K562 (cell line): Measurements from ENCODE around the gene AZGP1. TPM values are rescaled to one million over a fixed set of nuclear protein-coding genes. Genes with fewer than 3 reads are reported as not detected.

ENCODE experiments used
- ATAC-seq: fragments of 200-7000 bp; cut with Tn5 transposase; 3 replicates; pipeline ENCODE4 v1.9.1; 2020; ENCODE audit warnings: moderate library complexity
- BruUV-seq: library from RNA; stranded (reverse); fragments of 400-500 nt; replicated peaks from 2 replicates; lab custom pipeline; 2021; lab: Mats Ljungman, UMichigan
- CTCF ChIA-PET: fragments of 300-600 bp; formaldehyde crosslinking; extraction: SDS; loops from one replicate; lab custom pipeline; 2021; ENCODE audit warnings: low intra/inter-chr PET ratio; lab: Yijun Ruan, JAX
- POLR2A ChIA-PET: fragments of 300-600, 350-650 bp; sonication (Branson Sonifier 250); formaldehyde crosslinking; extraction: SDS; loops from one replicate; lab custom pipeline; 2021; ENCODE audit warnings: antibody characterized with exemption, inconsistent platforms; lab: Yijun Ruan, JAX
- DNase-seq, 4 experiments: peaks; one replicate each; pipeline versions ENCODE4 v3.0.0 to v3.0.0-alpha.2; 2011 to 2018; ENCODE audit warnings: low spot score in 3 of 4, mixed read lengths in 3 of 4; ENCODE audit errors: extremely low read depth in 1 of 4
- FAIRE-seq: peaks from 2 replicates; lab custom pipeline; 2011; peaks lifted over from hg19 to GRCh38; lab: Jason Lieb, UNC
- H2AFZ ChIP-seq: 2 replicates; pipeline ENCODE4 v1.6.0; 2011; ENCODE audit warnings: low read depth, low read length, control low read depth, inconsistent platforms
- H3K27ac ChIP-seq: fragments of 200-600 bp; 3 replicates; pipeline ENCODE4 v1.8.0; 2011; ENCODE audit warnings: low read depth, mild to moderate bottlenecking, control low read depth, inconsistent platforms, low read length, moderate library complexity, mixed read lengths; ENCODE audit errors: extremely low read depth
- H3K27me3 ChIP-seq, 2 experiments: fragments of 300-600 bp in 1 of 2; 2 replicates in 1 of 2; 3 replicates in 1 of 2; pipeline versions ENCODE4 v1.6.0 to v1.8.0; 2011; ENCODE audit warnings: inconsistent platforms in 2 of 2, low read length in 2 of 2, mild to moderate bottlenecking in 1 of 2, mixed read lengths in 1 of 2, moderate library complexity in 1 of 2; ENCODE audit not compliant: control insufficient read depth in 2 of 2, insufficient read depth in 2 of 2
- H3K36me3 ChIP-seq: fragments of 300-600 bp; 3 replicates; pipeline ENCODE4 v1.8.0; 2011; ENCODE audit warnings: mild to moderate bottlenecking, low read length, inconsistent platforms; ENCODE audit not compliant: control insufficient read depth, insufficient read depth
- H3K4me1 ChIP-seq, 2 experiments: fragments of 200-600 bp in 1 of 2; replicated peaks in 1 of 2; 2 replicates in 1 of 2; 3 replicates in 1 of 2; pipeline versions ENCODE4 v1.5.1 to v1.8.0; 2011; ENCODE audit warnings: inconsistent platforms in 2 of 2, low read length in 2 of 2, mild to moderate bottlenecking in 1 of 2, mixed read lengths in 1 of 2, moderate library complexity in 1 of 2; ENCODE audit not compliant: control insufficient read depth in 2 of 2, insufficient read depth in 2 of 2
- H3K4me2 ChIP-seq: 2 replicates; pipeline ENCODE4 v1.6.1; 2011; ENCODE audit warnings: low read length, control low read depth, inconsistent platforms, mixed read lengths; ENCODE audit not compliant: insufficient read depth
- H3K4me3 ChIP-seq: fragments of 200-600 bp; sonication (generic), shearing (Covaris generic); 2 replicates; pipeline ENCODE4 v1.5.1; 2016; ENCODE audit warnings: control low read depth, inconsistent platforms
- H3K79me2 ChIP-seq: fragments of 200-600 bp; 3 replicates; pipeline ENCODE4 v1.8.0; 2011; ENCODE audit warnings: low read length, inconsistent platforms; ENCODE audit not compliant: control insufficient read depth, insufficient read depth
- H3K9ac ChIP-seq, 2 experiments: 2 replicates each; pipeline versions ENCODE4 v1.6.0 to v1.6.1; 2011; ENCODE audit warnings: low read depth in 2 of 2, low read length in 2 of 2, control low read depth in 1 of 2, inconsistent platforms in 1 of 2, mild to moderate bottlenecking in 1 of 2, mixed read lengths in 1 of 2; ENCODE audit not compliant: insufficient read depth in 1 of 2
- H3K9me1 ChIP-seq: one replicate; pipeline ENCODE4 v1.6.0; 2011; ENCODE audit warnings: inconsistent platforms, mild to moderate bottlenecking, low read length, moderate library complexity; ENCODE audit not compliant: control insufficient read depth, insufficient read depth
- H3K9me3 ChIP-seq: replicated peaks from 2 replicates; pipeline ENCODE4 v1.5.1; 2011; ENCODE audit warnings: low read depth, low read length, inconsistent platforms; ENCODE audit not compliant: control insufficient read depth, insufficient read depth
- H4K20me1 ChIP-seq: replicated peaks from 2 replicates; pipeline ENCODE4 v1.6.1; 2011; ENCODE audit warnings: low read length, inconsistent platforms, mixed read lengths; ENCODE audit not compliant: control insufficient read depth, insufficient read depth
- ELF4 ChIP-seq: fragments of 450-650 bp; formaldehyde crosslinking; IDR thresholded peaks from 2 replicates; pipeline ENCODE4 v1.4.0; 2022; ENCODE audit warnings: missing genetic modification characterization
- ZNF639 ChIP-seq, 2 experiments: fragments of 200-800 bp in 1 of 2; sonication (Bioruptor generic) in 1 of 2; sonication (generic) in 1 of 2; formaldehyde crosslinking in 1 of 2; IDR thresholded peaks in 1 of 2; conservative IDR thresholded peaks in 1 of 2; 2 replicates each; pipeline versions ENCODE4 v1.5.0 to v1.6.1; 2016 to 2020; ENCODE audit warnings: missing compliant biosample characterization in 1 of 2, missing genetic modification characterization in 1 of 2, missing genetic modification reagents in 1 of 2
- ZNF785 ChIP-seq: fragments of 250-450 bp; sonication (Bioruptor Pico); IDR thresholded peaks from 2 replicates; pipeline ENCODE4 v1.4.0; 2020; ENCODE audit warnings: mild to moderate bottlenecking
- whole genome bisulfite sequencing: fragments of 100-300 bp; shearing (Covaris generic); methylation state at CpG from one replicate; pipeline ENCODE4 v1.1.6; 2016; ENCODE audit warnings: low coverage, mixed read lengths; ENCODE audit not compliant: insufficient coverage; ENCODE audit errors: missing lambda C conversion rate; 5-methylcytosine and 5-hydroxymethylcytosine counted together
- in situ Hi-C: fragments of 300-500 bp; cut with MboI; formaldehyde crosslinking; loops from 4 replicates; pipeline ENCODE4 v1.15.0; 2018; ENCODE audit warnings: inconsistent platforms, mixed read lengths
- intact Hi-C: fragments of 100-400 bp; cut with micrococcal nuclease; formaldehyde crosslinking; loops from 2 replicates; pipeline ENCODE4 v1.14.2; 2022
- polyA plus RNA-seq, 8 experiments: library from polyadenylated mRNA; depleted of rRNA in 4 of 8; stranded (reverse) in 5 of 8; unstranded in 3 of 8; fragments of >200 nt; fragmentation: Nextera tagmentation in 2 of 8; fragmentation: Illumina TruSeq in 1 of 8; extraction: Ambion mirVana in 2 of 8; extraction: Trizol in 1 of 8; gene quantifications; 2 replicates each; pipeline versions ENCODE4 v1.2.1 to v1.2.3, GENCODE V29; 2011 to 2014; ENCODE audit warnings: inconsistent platforms in 1 of 8, missing spikeins in 1 of 8
- total RNA-seq, 7 experiments: library from RNA; depleted of rRNA in 6 of 7; stranded (reverse); fragments of >200 nt in 6 of 7; fragmentation: Illumina TruSeq in 2 of 7; extraction: Trizol in 2 of 7; gene quantifications; 2 replicates each; pipeline versions ENCODE4 v1.2.1 to v1.2.3, GENCODE V29; 2011 to 2021; ENCODE audit warnings: low replicate concordance in 1 of 7
- TF ChIP-seq, protein P1 (sequence below): fragments of 250-450 bp; sonication (Bioruptor Pico); IDR thresholded peaks from 2 replicates; pipeline ENCODE4 v1.8.0; 2022; ENCODE audit warnings: moderate library complexity, mild to moderate bottlenecking, inconsistent platforms
- TF ChIP-seq, protein P2 (sequence below): sonication (generic); formaldehyde crosslinking; IDR thresholded peaks from 2 replicates; pipeline ENCODE4 v1.8.1; 2022; ENCODE audit warnings: missing genetic modification reagents
- TF ChIP-seq, protein P3 (sequence below): fragments of 450-650 bp; IDR thresholded peaks from 2 replicates; pipeline ENCODE4 v1.6.1; 2016; ENCODE audit warnings: borderline replicate concordance

The AZGP1 gene
- total and polyA plus RNA-seq, 9 of the 15 experiments (the other 6 are each of a cell fraction or from before 2014, with no cell fraction given), result 0.18 to 0.53 TPM; not detected in 7

GRCh38 chr7:100003711-100004661 is 28.2 kb upstream of the AZGP1 start:
- WGBS, result 17% methylated on average over 14 of the region's 14 CpGs
- intact Hi-C loops, result no loop called here
- POLR2A ChIA-PET, result interaction anchor here (0.6 to 1.0 kb wide), 5 partner anchors 9 to 499 kb away, joined by 3 to 4 read pairs (median 3); partner anchors contain the start of gene ZKSCAN1
- no peaks in the 10 kb centered on the region for H3K9me1 ChIP-seq
- FAIRE-seq (no peak), DNase-seq (no peak)
- H3K4me1 ChIP-seq, result peaks cover 0 to 4% of the 10 kb centered on the region in 2 experiments; a peak in 2 of 5 replicates
- peaks cover 40 to 63% of the 10 kb centered on the region in 2 experiments for H3K27me3 ChIP-seq
- H3K36me3 ChIP-seq, result no peaks in the 10 kb centered on the region
- no peak overlapping the region for H2AFZ ChIP-seq
- H3K27ac ChIP-seq, result no peak overlapping the region
- BruUV-seq, result no TSS peak
- no peak overlapping the region for H3K4me3 ChIP-seq
- no peak for TF ChIP-seq ZNF639 (CRISPR knock-in tag; conservative IDR thresholded peaks at IDR 0.05 in 1 of 2, IDR thresholded peaks at IDR 0.05 in 1 of 2)
- no peak for TF ChIP-seq ELF4
- TF ChIP-seq, protein P1, sequence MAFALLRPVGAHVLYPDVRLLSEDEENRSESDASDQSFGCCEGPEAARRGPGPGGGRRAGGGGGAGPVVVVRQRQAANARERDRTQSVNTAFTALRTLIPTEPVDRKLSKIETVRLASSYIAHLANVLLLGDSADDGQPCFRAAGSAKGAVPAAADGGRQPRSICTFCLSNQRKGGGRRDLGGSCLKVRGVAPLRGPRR (CRISPR knock-in tag), result no peak
- TF ChIP-seq, protein P2, sequence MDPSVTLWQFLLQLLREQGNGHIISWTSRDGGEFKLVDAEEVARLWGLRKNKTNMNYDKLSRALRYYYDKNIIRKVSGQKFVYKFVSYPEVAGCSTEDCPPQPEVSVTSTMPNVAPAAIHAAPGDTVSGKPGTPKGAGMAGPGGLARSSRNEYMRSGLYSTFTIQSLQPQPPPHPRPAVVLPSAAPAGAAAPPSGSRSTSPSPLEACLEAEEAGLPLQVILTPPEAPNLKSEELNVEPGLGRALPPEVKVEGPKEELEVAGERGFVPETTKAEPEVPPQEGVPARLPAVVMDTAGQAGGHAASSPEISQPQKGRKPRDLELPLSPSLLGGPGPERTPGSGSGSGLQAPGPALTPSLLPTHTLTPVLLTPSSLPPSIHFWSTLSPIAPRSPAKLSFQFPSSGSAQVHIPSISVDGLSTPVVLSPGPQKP, result no peak
- TF ChIP-seq, protein P3, sequence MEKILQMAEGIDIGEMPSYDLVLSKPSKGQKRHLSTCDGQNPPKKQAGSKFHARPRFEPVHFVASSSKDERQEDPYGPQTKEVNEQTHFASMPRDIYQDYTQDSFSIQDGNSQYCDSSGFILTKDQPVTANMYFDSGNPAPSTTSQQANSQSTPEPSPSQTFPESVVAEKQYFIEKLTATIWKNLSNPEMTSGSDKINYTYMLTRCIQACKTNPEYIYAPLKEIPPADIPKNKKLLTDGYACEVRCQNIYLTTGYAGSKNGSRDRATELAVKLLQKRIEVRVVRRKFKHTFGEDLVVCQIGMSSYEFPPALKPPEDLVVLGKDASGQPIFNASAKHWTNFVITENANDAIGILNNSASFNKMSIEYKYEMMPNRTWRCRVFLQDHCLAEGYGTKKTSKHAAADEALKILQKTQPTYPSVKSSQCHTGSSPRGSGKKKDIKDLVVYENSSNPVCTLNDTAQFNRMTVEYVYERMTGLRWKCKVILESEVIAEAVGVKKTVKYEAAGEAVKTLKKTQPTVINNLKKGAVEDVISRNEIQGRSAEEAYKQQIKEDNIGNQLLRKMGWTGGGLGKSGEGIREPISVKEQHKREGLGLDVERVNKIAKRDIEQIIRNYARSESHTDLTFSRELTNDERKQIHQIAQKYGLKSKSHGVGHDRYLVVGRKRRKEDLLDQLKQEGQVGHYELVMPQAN, result no peak
- no peak for TF ChIP-seq ZNF785 (CRISPR knock-in tag)
- TF ChIP-seq, all 486 proteins: peak for 0
- ATAC-seq, result no peak; the same call in 1 of the 3 replicates
- Histone ChIP-seq H3K9me3 (no peaks in the 10 kb centered on the region), H3K9ac (peak overlapping the region in 1 of 2 experiments; percentile 4; a peak in 2 of 4 replicates), H3K79me2 (no peaks in the 10 kb centered on the region), H3K4me2 (no peak overlapping the region), H4K20me1 (no peaks in the 10 kb centered on the region)
- CTCF ChIA-PET, result interaction anchor here (0.6 kb wide), 1 partner anchor 1926 kb away, joined by 5 read pairs; no protein-coding TSS in a partner anchor
- in situ Hi-C loops, result no loop called here
